Stimulated activated naive CD8-positive, alpha-beta T cell treated with anti-CD3 and anti-CD28 coated beads, Interleukin-15, amount 100 ng/mL, for 72 hours (primary cell): ENCODE results near the gene SFRP2.

ENCODE experiments used
- ATAC-seq: fragments of 150-1000 bp; cut with Tn5 transposase; 2 replicates; pipeline ENCODE4 v1.10.0; 2021; ENCODE audit warnings: mild to moderate bottlenecking, moderate library complexity
- DNase-seq, 2 donors: peaks; one replicate each; pipeline ENCODE4 v3.0.0; 2021 to 2022
- H3K27ac Mint-ChIP-seq, 2 donors: one replicate each; pipeline ENCODE4 v1.8.0; 2022; ENCODE audit warnings: mild to moderate bottlenecking in 2 of 2, mixed read lengths in 2 of 2, moderate library complexity in 2 of 2
- H3K27me3 Mint-ChIP-seq: one replicate; pipeline ENCODE4 v1.8.0; 2022; ENCODE audit warnings: mixed read lengths
- H3K4me1 Mint-ChIP-seq: one replicate; pipeline ENCODE4 v1.8.0; 2022; ENCODE audit warnings: mild to moderate bottlenecking, mixed read lengths
- H3K4me3 Mint-ChIP-seq, 2 donors: one replicate each; pipeline ENCODE4 v1.8.0; 2022; ENCODE audit warnings: mild to moderate bottlenecking in 2 of 2, mixed read lengths in 2 of 2, moderate library complexity in 1 of 2
- H3K9me3 Mint-ChIP-seq, 2 donors: one replicate each; pipeline ENCODE4 v1.8.0; 2022; ENCODE audit warnings: mixed read lengths in 2 of 2

The SFRP2 gene

GRCh38 chr4:153788413-153789276 is at the start of gene SFRP2:
SFRP2 (minus strand) TSS chr4:153789083; CDS start chr4:153788835, 248 bp downstream.
- H3K4me3 Mint-ChIP-seq, result peak within 1 kb of the TSS; percentile 76 to 85

GRCh38 chr4:153838564-153838963 is 49.7 kb upstream of the SFRP2 start:
- no peak overlapping the region for H3K4me3 Mint-ChIP-seq
- H3K27me3 Mint-ChIP-seq, result no peaks in the 10 kb centered on the region
- no peak overlapping the region for H3K27ac Mint-ChIP-seq
- no peaks in the 10 kb centered on the region for H3K4me1 Mint-ChIP-seq
- ATAC-seq, result no peak
- H3K9me3 Mint-ChIP-seq, result no peaks in the 10 kb centered on the region
- no peak for DNase-seq

More at GRCh38 chr4:153788413-153789276, at the start of gene SFRP2:
- ATAC-seq (no peak), DNase-seq (peak in 1 of 2 donors; percentile 16)
- peaks cover 92% of the 10 kb centered on the region for H3K27me3 Mint-ChIP-seq
- peaks cover 59% of the 10 kb centered on the region for H3K4me1 Mint-ChIP-seq
- H3K27ac Mint-ChIP-seq, result peak within 1 kb of the TSS; percentile 55 to 81
- H3K9me3 Mint-ChIP-seq, result no peaks in the 10 kb centered on the region

- H3K27ac Mint-ChIP-seq, result no peak overlapping the region
- ATAC-seq (no peak), DNase-seq (no peak)
- H3K4me3 Mint-ChIP-seq, result no peak overlapping the region
- H3K27me3 Mint-ChIP-seq, result peaks cover 12% of the 10 kb centered on the region
- no peaks in the 10 kb centered on the region for H3K4me1 Mint-ChIP-seq
- no peaks in the 10 kb centered on the region for H3K9me3 Mint-ChIP-seq
These were observed 46.0 kb upstream of the SFRP2 start for GRCh38 chr4:153834901-153835300.

- Mint-ChIP-seq H3K4me3 (no peak overlapping the region), H3K27ac (no peak overlapping the region), H3K27me3 (peaks cover 21% of the 10 kb centered on the region), H3K4me1 (no peaks in the 10 kb centered on the region), H3K9me3 (no peaks in the 10 kb centered on the region)
- DNase-seq (no peak), ATAC-seq (no peak)
These were observed 43.9 kb upstream of the SFRP2 start for GRCh38 chr4:153832720-153833287.

DNA sequence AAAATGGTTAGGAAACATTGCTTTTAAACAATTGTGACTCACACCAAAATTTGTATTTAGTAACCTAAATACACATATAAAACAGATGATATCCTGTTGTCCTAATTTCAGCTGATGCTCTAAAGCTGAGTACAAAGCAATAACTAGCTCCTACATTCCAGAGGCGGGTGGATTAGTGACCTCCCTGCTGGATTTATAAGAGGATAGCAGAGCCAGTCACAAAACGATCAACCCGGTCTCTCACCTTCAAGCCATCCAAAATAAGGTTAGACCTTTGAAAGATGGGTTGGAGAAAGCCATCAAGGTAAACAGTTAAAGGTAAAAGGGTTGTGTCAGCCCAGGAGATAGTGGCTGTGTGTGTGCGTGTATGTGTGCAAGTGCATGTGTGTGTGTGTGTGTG is 43.2 kb upstream of the SFRP2 start:
- Mint-ChIP-seq H3K4me1 (no peaks in the 10 kb centered on the region), H3K9me3 (no peaks in the 10 kb centered on the region), H3K27ac (no peak overlapping the region)

GRCh38 chr4:153831245-153831644 is 42.4 kb upstream of the SFRP2 start:
- Mint-ChIP-seq H3K9me3 (no peaks in the 10 kb centered on the region), H3K27me3 (peaks cover 21% of the 10 kb centered on the region), H3K27ac (no peak overlapping the region), H3K4me1 (no peaks in the 10 kb centered on the region), H3K4me3 (no peak overlapping the region)
- ATAC-seq, result no peak
- no peak for DNase-seq

More for the DNA sequence above, 43.2 kb upstream of the SFRP2 start:
- Mint-ChIP-seq H3K4me3 (no peak overlapping the region), H3K27me3 (peaks cover 21% of the 10 kb centered on the region)
- no peak for ATAC-seq
- DNase-seq, result no peak

DNA sequence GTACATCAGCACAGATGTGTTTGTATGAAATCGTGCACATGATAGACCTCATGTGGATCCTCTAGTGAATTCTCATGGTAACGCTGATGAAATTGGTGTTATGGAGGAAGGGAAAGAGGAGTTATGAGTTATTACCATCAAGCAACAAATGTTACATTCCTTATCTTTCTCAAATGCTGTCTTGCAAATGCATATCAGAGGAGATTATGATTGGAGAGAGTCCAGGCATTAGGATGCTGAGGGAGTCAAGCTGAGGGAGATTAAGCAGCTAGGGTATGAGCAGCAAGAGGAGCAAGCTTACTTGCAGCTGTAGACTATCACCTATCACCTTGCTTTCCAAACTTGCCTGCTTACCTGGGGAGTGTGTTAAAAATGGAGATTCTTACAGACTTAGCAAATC is 36.8 kb upstream of the SFRP2 start:
- Mint-ChIP-seq H3K4me3 (no peak overlapping the region), H3K27me3 (peaks cover 27% of the 10 kb centered on the region), H3K9me3 (peaks cover 1 to 2% of the 10 kb centered on the region in 2 donors), H3K27ac (no peak overlapping the region), H3K4me1 (no peaks in the 10 kb centered on the region)
- DNase-seq (no peak), ATAC-seq (no peak)

DNA sequence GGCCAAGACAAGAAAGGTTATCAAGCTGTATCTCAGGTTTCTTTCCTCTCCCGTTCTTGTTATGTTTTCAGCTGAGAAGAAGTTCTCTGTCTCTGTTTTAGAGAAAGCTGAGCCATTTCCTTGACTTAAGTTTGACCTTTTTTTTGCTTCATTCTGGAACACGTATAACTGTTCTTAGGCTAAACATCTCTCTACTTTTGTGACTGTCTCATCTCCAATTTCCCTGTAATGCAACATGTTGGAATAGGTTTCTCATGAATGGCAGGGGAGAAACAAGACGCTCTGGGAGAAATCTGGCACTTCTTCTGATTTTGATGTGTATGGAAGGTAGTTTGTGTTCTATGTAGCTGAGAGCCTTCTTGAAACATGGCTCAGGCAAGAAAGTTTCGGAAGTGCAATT is 36.2 kb upstream of the SFRP2 start:
- Mint-ChIP-seq H3K9me3 (peaks cover 6 to 7% of the 10 kb centered on the region in 2 donors), H3K27me3 (peaks cover 23% of the 10 kb centered on the region), H3K4me1 (no peaks in the 10 kb centered on the region), H3K4me3 (no peak overlapping the region), H3K27ac (no peak overlapping the region)
- ATAC-seq (no peak), DNase-seq (no peak)

- Mint-ChIP-seq H3K9me3 (peaks cover 7 to 9% of the 10 kb centered on the region in 2 donors), H3K27me3 (peaks cover 26% of the 10 kb centered on the region), H3K27ac (no peak overlapping the region), H3K4me3 (no peak overlapping the region), H3K4me1 (no peaks in the 10 kb centered on the region)
- DNase-seq, result no peak
- ATAC-seq, result no peak
These were observed 35.6 kb upstream of the SFRP2 start for GRCh38 chr4:153824501-153824900.

- Mint-ChIP-seq H3K9me3 (peaks cover 7 to 15% of the 10 kb centered on the region in 2 donors), H3K4me3 (no peak overlapping the region), H3K27me3 (peaks cover 27% of the 10 kb centered on the region), H3K27ac (no peak overlapping the region), H3K4me1 (no peaks in the 10 kb centered on the region)
- DNase-seq (no peak), ATAC-seq (no peak)
These were observed 34.6 kb upstream of the SFRP2 start for GRCh38 chr4:153823483-153823882.

- no peaks in the 10 kb centered on the region for H3K4me1 Mint-ChIP-seq
- no peak overlapping the region for H3K4me3 Mint-ChIP-seq
- no peak overlapping the region for H3K27ac Mint-ChIP-seq
- DNase-seq (no peak), ATAC-seq (no peak)
- peaks cover 7 to 15% of the 10 kb centered on the region in 2 donors for H3K9me3 Mint-ChIP-seq
- peaks cover 38% of the 10 kb centered on the region for H3K27me3 Mint-ChIP-seq
These were observed 33.4 kb upstream of the SFRP2 start for GRCh38 chr4:153822316-153822715.

- H3K4me1 Mint-ChIP-seq, result no peaks in the 10 kb centered on the region
- H3K9me3 Mint-ChIP-seq, result peaks cover 7 to 15% of the 10 kb centered on the region in 2 donors
- no peak overlapping the region for H3K4me3 Mint-ChIP-seq
- H3K27ac Mint-ChIP-seq, result no peak overlapping the region
- DNase-seq (no peak), ATAC-seq (no peak)
- H3K27me3 Mint-ChIP-seq, result peaks cover 34% of the 10 kb centered on the region
These were observed 28.6 kb upstream of the SFRP2 start for GRCh38 chr4:153817466-153817865.

GRCh38 chr4:153816542-153816941 is 27.7 kb upstream of the SFRP2 start:
- no peaks in the 10 kb centered on the region for H3K4me1 Mint-ChIP-seq
- H3K27ac Mint-ChIP-seq, result no peak overlapping the region
- DNase-seq, result no peak
- H3K9me3 Mint-ChIP-seq, result peaks cover 7 to 15% of the 10 kb centered on the region in 2 donors
- no peak overlapping the region for H3K4me3 Mint-ChIP-seq
- H3K27me3 Mint-ChIP-seq, result peaks cover 34% of the 10 kb centered on the region
- ATAC-seq, result no peak

DNA sequence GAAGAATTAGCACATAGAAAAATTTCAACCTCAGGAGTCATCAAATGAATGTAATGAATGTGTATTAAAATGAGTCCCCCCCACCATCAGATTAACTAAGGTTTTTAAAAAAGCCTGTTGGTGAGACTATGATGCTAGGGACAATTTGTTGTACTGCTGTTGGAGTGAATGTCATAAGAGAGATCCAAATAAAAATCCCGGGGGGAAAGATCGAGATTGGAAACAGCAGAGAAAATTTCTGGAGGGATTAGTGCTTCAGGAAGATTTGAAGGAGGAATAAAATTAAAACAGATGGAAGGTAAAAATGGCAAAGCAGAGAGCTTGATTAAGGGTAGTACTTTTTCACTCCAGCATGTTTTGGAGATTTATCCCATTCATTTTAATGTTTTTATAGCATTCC is 25.9 kb upstream of the SFRP2 start:
- Mint-ChIP-seq H3K27me3 (peaks cover 30% of the 10 kb centered on the region), H3K4me1 (peaks cover 5% of the 10 kb centered on the region), H3K27ac (no peak overlapping the region), H3K9me3 (peaks cover 0 to 9% of the 10 kb centered on the region in 2 donors), H3K4me3 (no peak overlapping the region)
- ATAC-seq, result no peak
- DNase-seq, result no peak

DNA sequence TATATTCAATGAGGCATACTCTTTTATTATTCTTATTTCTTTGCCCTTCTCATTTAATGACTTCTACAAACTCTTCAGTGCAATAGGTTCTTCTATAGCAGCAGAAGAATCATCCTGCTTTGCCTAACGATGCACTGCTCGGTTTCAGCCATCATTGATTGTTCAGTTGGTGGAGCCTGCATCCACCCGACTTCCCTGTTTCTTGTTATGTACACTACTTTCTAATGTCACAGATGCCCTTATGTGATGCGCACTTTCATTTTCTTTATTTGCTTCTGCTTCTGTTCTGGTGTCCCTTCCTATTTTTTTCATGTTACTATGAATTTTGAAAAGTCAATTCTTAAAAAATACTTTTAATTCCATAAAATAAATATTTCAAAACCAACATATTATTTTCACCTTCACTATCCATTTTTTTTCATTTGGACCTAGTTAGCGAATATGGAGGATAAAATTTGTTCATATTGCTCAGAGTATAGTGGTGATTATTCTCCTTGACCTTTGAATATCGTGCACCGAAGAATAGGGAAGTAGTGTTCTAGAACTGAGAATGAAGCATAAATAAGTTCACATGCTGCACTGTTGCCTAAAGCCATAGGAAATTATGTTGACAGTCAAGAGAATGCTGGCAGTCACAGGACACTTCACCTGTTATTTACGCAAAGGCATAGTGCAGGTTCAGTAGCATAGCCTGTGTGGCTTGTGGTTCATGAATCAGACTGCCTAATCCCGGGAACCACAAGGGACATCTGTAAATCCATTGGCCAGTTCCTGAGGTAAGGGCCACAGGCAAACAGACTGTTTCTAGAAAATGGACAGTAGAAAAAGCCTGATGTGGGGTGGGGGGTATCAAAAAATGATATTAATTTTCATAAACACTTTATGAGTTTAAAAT is 21.3 kb upstream of the SFRP2 start:
- peaks cover 0 to 7% of the 10 kb centered on the region in 2 donors for H3K9me3 Mint-ChIP-seq
- DNase-seq, result no peak
- peaks cover 8% of the 10 kb centered on the region for H3K27me3 Mint-ChIP-seq
- H3K4me3 Mint-ChIP-seq, result no peak overlapping the region
- H3K27ac Mint-ChIP-seq, result no peak overlapping the region
- H3K4me1 Mint-ChIP-seq, result peaks cover 27% of the 10 kb centered on the region
- no peak for ATAC-seq
